NCI-H82 treated with DMSO at 0.1 percent for 48 hours (cell line): ENCODE data around the gene BRAT1.

Experiments
- DNase-seq: peaks from one replicate; lab custom pipeline; 2025; ENCODE audit not compliant: unreplicated experiment; lab: John Stamatoyannopoulos, UW

The BRAT1 gene

GRCh38 chr7:2514473-2515423 lies 40.6 kb downstream of the BRAT1 start:
- no peak for DNase-seq

DNA sequence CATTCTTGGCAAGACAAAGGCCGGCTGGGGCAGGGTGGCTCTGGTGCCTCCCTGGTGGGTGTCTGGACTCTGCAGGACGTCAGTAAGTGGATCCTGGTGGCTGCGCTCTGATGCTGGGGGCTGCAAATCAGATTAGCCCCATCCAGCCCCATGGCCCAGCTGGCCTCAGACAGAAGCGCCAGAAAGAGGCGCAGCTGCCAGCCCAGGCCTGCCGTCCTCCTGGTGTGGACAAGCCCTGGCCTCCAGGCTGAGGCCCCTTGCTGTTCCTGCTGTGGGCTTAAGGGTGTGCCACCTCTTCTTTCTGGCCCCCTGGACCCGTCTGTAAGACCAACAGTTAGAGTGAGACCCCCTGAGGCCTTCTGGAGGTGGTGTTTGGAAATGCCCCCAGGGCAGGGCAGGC lies 41.6 kb downstream of the BRAT1 start:
- peak; percentile 72 for DNase-seq

- DNase-seq, result no peak
Observed at GRCh38 chr7:2512713-2513112, 42.6 kb downstream of the BRAT1 start.

DNA sequence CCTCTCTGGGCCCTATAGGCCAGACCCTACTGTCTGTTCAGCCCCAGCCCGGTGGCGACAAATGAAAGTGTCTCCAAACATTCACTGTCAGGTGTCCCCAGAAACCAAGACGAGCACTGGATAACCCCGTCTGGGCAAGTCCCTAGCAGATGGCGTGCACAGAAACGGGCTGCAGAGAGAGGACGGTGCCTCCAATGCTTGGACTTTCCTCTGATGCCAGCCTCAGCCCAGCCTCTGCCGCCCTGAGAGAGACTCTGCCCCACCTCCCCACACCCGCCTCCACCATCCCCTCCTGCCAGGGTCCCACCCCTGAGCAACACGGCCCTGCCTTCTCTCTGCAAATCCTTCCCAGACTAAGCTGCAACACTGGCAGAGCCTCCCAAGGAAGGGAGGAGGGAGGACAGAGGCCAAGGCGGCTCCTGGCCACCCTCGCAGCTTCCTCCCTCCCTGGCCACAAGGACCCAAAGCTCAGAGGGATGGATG lies 43.1 kb downstream of the BRAT1 start:
- DNase-seq, result peak; percentile 7

DNA sequence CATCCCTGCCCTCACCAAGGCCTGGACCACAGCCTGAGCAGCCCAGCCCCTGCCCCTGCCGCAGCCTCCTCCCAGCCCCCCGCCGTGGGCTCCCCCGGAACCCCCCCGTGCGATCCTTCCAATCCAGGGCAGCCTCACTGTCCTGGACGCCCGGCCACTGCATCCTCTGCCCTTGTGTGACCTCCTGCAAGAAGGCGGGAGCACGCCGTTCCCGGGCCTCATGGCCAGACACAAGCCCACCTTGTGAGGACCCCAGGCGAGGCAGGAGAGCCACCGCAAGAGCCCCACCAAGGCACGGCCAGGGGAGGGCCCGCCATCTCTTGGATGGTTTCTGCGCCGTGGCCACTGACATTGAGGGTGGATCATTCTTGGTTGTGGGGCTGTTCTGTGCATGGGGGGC lies 43.6 kb downstream of the BRAT1 start:
- no peak for DNase-seq

GRCh38 chr7:2510909-2511768 lies 44.2 kb downstream of the BRAT1 start:
- peak; percentile 28 for DNase-seq

- DNase-seq, result no peak
Observed at GRCh38 chr7:2510130-2510776, 45.1 kb downstream of the BRAT1 start.

DNA sequence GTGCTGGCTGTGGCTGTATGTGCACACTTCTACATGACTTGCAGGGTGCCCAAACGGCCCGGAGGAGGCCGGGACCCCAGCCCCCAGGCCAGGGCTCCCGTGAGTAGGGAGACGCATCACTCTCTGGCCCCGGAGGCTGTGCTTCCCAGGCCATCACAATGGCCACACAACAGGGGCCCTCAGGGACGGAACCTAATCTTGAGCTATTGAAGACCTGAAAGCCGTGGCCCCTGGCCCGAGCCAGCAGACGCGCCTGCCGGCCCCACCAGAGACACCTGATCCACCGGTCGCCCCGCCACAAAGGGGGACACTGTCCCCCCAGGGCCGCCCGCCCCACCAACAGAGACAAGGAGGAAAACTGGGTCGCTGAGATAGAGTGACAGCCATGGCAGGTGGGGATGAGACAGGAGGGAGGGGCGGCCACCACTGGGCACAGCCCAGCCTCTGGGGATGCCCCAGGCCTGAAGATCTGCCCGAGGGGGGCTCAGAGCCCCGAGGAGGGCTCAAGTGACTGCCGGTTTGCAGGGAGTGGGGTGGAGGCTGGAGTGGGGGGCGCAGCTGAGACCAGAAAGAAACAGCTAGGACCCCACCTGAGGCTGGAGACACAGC lies 45.9 kb downstream of the BRAT1 start:
- no peak for DNase-seq

DNA sequence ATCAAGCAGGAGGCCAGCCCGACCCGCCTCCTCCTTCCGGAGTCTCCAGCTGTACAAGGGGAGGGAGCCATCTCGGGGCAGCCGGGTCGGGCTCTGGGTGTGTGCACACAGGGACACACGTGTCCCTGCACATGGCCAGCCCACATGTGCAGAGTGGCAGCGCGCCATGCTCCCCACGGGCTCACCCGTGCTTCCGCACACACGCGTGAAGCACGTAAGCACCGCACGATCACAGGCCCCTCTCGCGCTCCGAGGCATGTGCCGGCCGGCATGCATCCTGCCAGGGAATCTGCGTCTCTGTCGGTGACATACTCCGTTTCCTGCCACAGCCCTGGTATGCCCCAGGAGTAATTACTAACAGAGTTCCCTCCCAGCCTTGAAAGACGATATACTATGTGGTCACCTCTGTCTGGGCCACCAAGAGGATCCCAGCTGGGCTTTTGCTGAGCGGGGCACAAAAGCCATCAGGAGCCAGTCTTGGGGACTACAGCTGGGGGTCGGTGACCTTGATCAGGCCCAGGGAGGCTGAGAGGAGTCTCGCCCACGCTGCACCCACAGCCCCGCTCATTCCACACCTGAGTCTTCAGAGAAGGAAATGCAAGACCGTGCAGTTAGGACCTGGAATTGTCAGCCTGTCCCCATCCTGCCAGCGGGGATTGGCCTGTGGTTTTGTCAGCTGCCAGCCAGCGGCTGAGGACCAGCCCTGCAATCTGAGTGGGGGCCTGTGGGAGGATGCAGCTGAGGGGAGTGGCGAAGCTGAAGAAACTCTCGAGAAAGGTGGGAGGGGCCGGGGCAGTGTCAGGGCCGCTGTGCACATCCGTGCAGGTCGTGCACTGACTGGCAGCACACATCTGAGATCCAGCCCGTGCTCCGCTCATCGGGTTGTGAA lies 46.8 kb downstream of the BRAT1 start:
- no peak for DNase-seq

GRCh38 chr7:2507917-2508306 lies 47.4 kb downstream of the BRAT1 start:
- DNase-seq, result no peak

- no peak for DNase-seq
Observed at GRCh38 chr7:2507208-2507916, 48.0 kb downstream of the BRAT1 start.

GRCh38 chr7:2505401-2505800 lies 49.9 kb downstream of the BRAT1 start:
- DNase-seq, result no peak

GRCh38 chr7:2504889-2505375 lies 50.4 kb downstream of the BRAT1 start:
- no peak for DNase-seq

- no peak for DNase-seq
Observed at GRCh38 chr7:2504128-2504888, 51.0 kb downstream of the BRAT1 start.

- DNase-seq, result no peak
Observed at GRCh38 chr7:2503056-2503941, 52.0 kb downstream of the BRAT1 start.

GRCh38 chr7:2502647-2502966 lies 52.7 kb downstream of the BRAT1 start:
- no peak for DNase-seq

- no peak for DNase-seq
Observed at GRCh38 chr7:2501947-2502646, 53.2 kb downstream of the BRAT1 start.
